Mesenchymal stem cell (in vitro differentiated cells and primary cell): Measurements from ENCODE around the gene NAA11.

Source experiments
- DNase-seq: peaks from one replicate; pipeline ENCODE4 v3.0.0-alpha.2; 2013
- H2AFZ ChIP-seq: one replicate; pipeline ENCODE4 v1.6.1; 2013; ENCODE audit warnings: low read depth, mild to moderate bottlenecking, control low read depth, inconsistent platforms, low read length, moderate library complexity
- H2AK5ac ChIP-seq: 2 replicates; pipeline ENCODE4 v1.6.1; 2013; ENCODE audit warnings: low read length, moderate library complexity, mild to moderate bottlenecking, inconsistent platforms; ENCODE audit not compliant: severe bottlenecking
- H2BK120ac ChIP-seq: one replicate; pipeline ENCODE4 v1.6.1; 2013; ENCODE audit warnings: low read depth, mild to moderate bottlenecking, inconsistent platforms, low read length, moderate library complexity
- H2BK12ac ChIP-seq, 2 experiments: one replicate each; pipeline ENCODE4 v1.6.1; 2013; ENCODE audit warnings: inconsistent platforms in 2 of 2, low read length in 2 of 2, mild to moderate bottlenecking in 2 of 2, moderate library complexity in 2 of 2, control low read depth in 1 of 2
- H2BK15ac ChIP-seq: one replicate; pipeline ENCODE4 v1.6.1; 2013; ENCODE audit warnings: mild to moderate bottlenecking, low read depth, inconsistent platforms; ENCODE audit not compliant: poor library complexity, severe bottlenecking
- H2BK5ac ChIP-seq: 2 replicates; pipeline ENCODE4 v1.6.1; 2013; ENCODE audit warnings: low read depth, mild to moderate bottlenecking, low read length, control low read depth, inconsistent platforms; ENCODE audit not compliant: poor library complexity, severe bottlenecking
- H3K14ac ChIP-seq, 2 experiments: one replicate each; pipeline ENCODE4 v1.6.1; 2013; ENCODE audit warnings: inconsistent platforms in 2 of 2, low read length in 2 of 2, control low read depth in 1 of 2, mild to moderate bottlenecking in 1 of 2, moderate library complexity in 1 of 2
- H3K18ac ChIP-seq, 2 experiments: one replicate each; pipeline ENCODE4 v1.6.1; 2013; ENCODE audit warnings: inconsistent platforms in 2 of 2, low read length in 2 of 2, control low read depth in 1 of 2, low read depth in 1 of 2, mild to moderate bottlenecking in 1 of 2
- H3K23ac ChIP-seq, 2 experiments: one replicate each; pipeline ENCODE4 v1.6.1; 2013; ENCODE audit warnings: inconsistent platforms in 2 of 2, low read length in 2 of 2, mild to moderate bottlenecking in 2 of 2, moderate library complexity in 2 of 2, control low read depth in 1 of 2
- H3K27ac ChIP-seq: 2 replicates; pipeline ENCODE4 v1.5.1; 2013; ENCODE audit warnings: mild to moderate bottlenecking, moderate library complexity, low read length, control low read depth, inconsistent platforms; ENCODE audit not compliant: poor library complexity, severe bottlenecking
- H3K27me3 ChIP-seq, 2 experiments: 2 replicates each; pipeline versions ENCODE4 v1.6.1 to v1.7.0; 2013; ENCODE audit warnings: low read length in 2 of 2, mild to moderate bottlenecking in 2 of 2, moderate library complexity in 2 of 2, control low read depth in 1 of 2, inconsistent platforms in 1 of 2; ENCODE audit not compliant: control insufficient read depth in 1 of 2, insufficient read depth in 1 of 2
- H3K36me3 ChIP-seq, 2 experiments: 2 replicates each; pipeline versions ENCODE4 v1.6.1 to v1.7.0; 2013; ENCODE audit warnings: low read length in 2 of 2, control low read depth in 1 of 2, inconsistent platforms in 1 of 2, low read depth in 1 of 2, mild to moderate bottlenecking in 1 of 2; ENCODE audit not compliant: insufficient read depth in 2 of 2, control insufficient read depth in 1 of 2
- H3K4ac ChIP-seq, 2 experiments: one replicate each; pipeline ENCODE4 v1.6.1; 2013; ENCODE audit warnings: inconsistent platforms in 2 of 2, low read length in 2 of 2, mild to moderate bottlenecking in 2 of 2, moderate library complexity in 2 of 2, control low read depth in 1 of 2, low read depth in 1 of 2
- H3K4me1 ChIP-seq: 2 replicates; pipeline ENCODE4 v1.6.1; 2013; ENCODE audit warnings: low read depth, low read length, control low read depth; ENCODE audit not compliant: control insufficient read depth, insufficient read depth
- H3K4me2 ChIP-seq: 2 replicates; pipeline ENCODE4 v1.6.1; 2013; ENCODE audit warnings: low read length, mild to moderate bottlenecking, inconsistent platforms; ENCODE audit not compliant: poor library complexity, severe bottlenecking
- H3K4me3 ChIP-seq, 2 experiments: 2 replicates each; pipeline versions ENCODE4 v1.5.1 to v1.7.0; 2013; ENCODE audit warnings: low read length in 2 of 2, mild to moderate bottlenecking in 2 of 2, control low read depth in 1 of 2, low read depth in 1 of 2; ENCODE audit not compliant: insufficient read depth in 1 of 2
- H3K79me1 ChIP-seq: replicated peaks from 2 replicates; pipeline ENCODE4 v1.6.1; 2013; ENCODE audit warnings: mild to moderate bottlenecking, control low read depth, low read length, inconsistent platforms; ENCODE audit not compliant: poor library complexity, severe bottlenecking
- H3K9ac ChIP-seq: 2 replicates; pipeline ENCODE4 v1.7.0; 2013; ENCODE audit warnings: mild to moderate bottlenecking, low read length, moderate library complexity
- H3K9me3 ChIP-seq: 2 replicates; pipeline ENCODE4 v1.7.0; 2013; ENCODE audit warnings: mild to moderate bottlenecking, low read length; ENCODE audit not compliant: control insufficient read depth
- H4K8ac ChIP-seq: one replicate; pipeline ENCODE4 v1.6.1; 2013; ENCODE audit warnings: inconsistent platforms, mild to moderate bottlenecking, low read length, moderate library complexity
- H4K91ac ChIP-seq: one replicate; pipeline ENCODE4 v1.6.1; 2013; ENCODE audit warnings: mild to moderate bottlenecking, low read length, inconsistent platforms
- WGBS: methylation state at CpG from one replicate; pipeline ENCODE4 v1.1.7; 2013; ENCODE audit warnings: mixed read lengths; 5-methylcytosine and 5-hydroxymethylcytosine counted together

NAA11 gene

GRCh38 chr4:79298027-79298426 lies 27.8 kb downstream of the NAA11 start:
- H2BK120ac ChIP-seq = no peak overlapping the region
- no peaks in the 10 kb centered on the region for H3K27me3 ChIP-seq

GRCh38 chr4:79297479-79297878 lies 28.4 kb downstream of the NAA11 start:
- Histone ChIP-seq H2AFZ (no peak overlapping the region), H3K4me3 (no peak overlapping the region), H3K9me3 (no peaks in the 10 kb centered on the region), H4K91ac (no peak overlapping the region), H3K4me2 (no peak overlapping the region), H3K23ac (no peak overlapping the region), H3K27ac (no peak overlapping the region), H2BK12ac (no peak overlapping the region), H2BK15ac (no peak overlapping the region), H2AK5ac (no peak overlapping the region), H2BK120ac (no peak overlapping the region), H4K8ac (no peak overlapping the region), H3K4ac (no peak overlapping the region), H3K36me3 (no peaks in the 10 kb centered on the region), H3K18ac (no peak overlapping the region), H2BK5ac (no peak overlapping the region), H3K14ac (no peak overlapping the region), H3K27me3 (no peaks in the 10 kb centered on the region), H3K79me1 (no peaks in the 10 kb centered on the region), H3K4me1 (no peaks in the 10 kb centered on the region), H3K9ac (no peak overlapping the region)
- 73% methylated on average over 3 of the region's 4 CpGs for WGBS
- DNase-seq = no peak

More at GRCh38 chr4:79298027-79298426, 27.8 kb downstream of the NAA11 start:
- H2AFZ ChIP-seq = no peak overlapping the region
- no peak for DNase-seq
- no peaks in the 10 kb centered on the region for H3K36me3 ChIP-seq
- H2AK5ac ChIP-seq = no peak overlapping the region
- H3K4ac ChIP-seq = no peak overlapping the region
- no peak overlapping the region for H4K91ac ChIP-seq
- H3K4me3 ChIP-seq = no peak overlapping the region
- no peak overlapping the region for H2BK15ac ChIP-seq
- no peak overlapping the region for H3K18ac ChIP-seq
- WGBS = 86% methylated on average over 6 of the region's 6 CpGs
- no peak overlapping the region for H3K9ac ChIP-seq
- H3K14ac ChIP-seq = no peak overlapping the region
- H3K23ac ChIP-seq = no peak overlapping the region
- no peaks in the 10 kb centered on the region for H3K79me1 ChIP-seq
- no peak overlapping the region for H3K27ac ChIP-seq
- no peak overlapping the region for H2BK12ac ChIP-seq
- no peak overlapping the region for H4K8ac ChIP-seq
- no peak overlapping the region for H2BK5ac ChIP-seq
- H3K4me2 ChIP-seq = no peak overlapping the region
- no peaks in the 10 kb centered on the region for H3K4me1 ChIP-seq
- no peaks in the 10 kb centered on the region for H3K9me3 ChIP-seq

GRCh38 chr4:79296768-79297428 lies 29.0 kb downstream of the NAA11 start:
- Histone ChIP-seq H2BK15ac (no peak overlapping the region), H4K8ac (no peak overlapping the region), H2BK5ac (no peak overlapping the region), H3K4ac (no peak overlapping the region), H3K4me3 (no peak overlapping the region), H3K14ac (no peak overlapping the region), H3K18ac (no peak overlapping the region), H2AK5ac (no peak overlapping the region), H3K23ac (no peak overlapping the region), H3K4me1 (no peaks in the 10 kb centered on the region), H3K9ac (no peak overlapping the region), H3K79me1 (no peaks in the 10 kb centered on the region), H2BK120ac (no peak overlapping the region), H2BK12ac (no peak overlapping the region), H3K4me2 (no peak overlapping the region), H4K91ac (no peak overlapping the region), H3K27me3 (no peaks in the 10 kb centered on the region), H3K27ac (no peak overlapping the region), H3K36me3 (no peaks in the 10 kb centered on the region), H2AFZ (no peak overlapping the region), H3K9me3 (no peaks in the 10 kb centered on the region)
- DNase-seq = no peak
- WGBS = 88% methylated on average over 11 of the region's 11 CpGs

GRCh38 chr4:79295086-79295485 lies 30.8 kb downstream of the NAA11 start:
- Histone ChIP-seq H3K4me3 (no peak overlapping the region), H2BK5ac (no peak overlapping the region), H3K4ac (no peak overlapping the region), H2AK5ac (no peak overlapping the region), H3K36me3 (no peaks in the 10 kb centered on the region), H3K79me1 (no peaks in the 10 kb centered on the region), H3K4me1 (no peaks in the 10 kb centered on the region), H4K8ac (no peak overlapping the region), H3K18ac (no peak overlapping the region), H3K27me3 (no peaks in the 10 kb centered on the region), H3K14ac (no peak overlapping the region), H3K23ac (no peak overlapping the region), H3K27ac (no peak overlapping the region), H4K91ac (no peak overlapping the region), H3K9ac (no peak overlapping the region), H2BK120ac (no peak overlapping the region), H3K9me3 (no peaks in the 10 kb centered on the region), H2BK12ac (no peak overlapping the region), H3K4me2 (no peak overlapping the region), H2AFZ (no peak overlapping the region), H2BK15ac (no peak overlapping the region)
- DNase-seq = no peak
